DMS153 (cell line): ENCODE results near the gene NEO1.
"Not testable (repeated sequence)": the region's sequence is repeated elsewhere in the genome, so short reads cannot be mapped to it uniquely, and the experiment has no call there.

Source experiments
- DNase-seq: peaks from one replicate; lab custom pipeline; 2025; lab: John Stamatoyannopoulos, UW

The NEO1 gene

GRCh38 chr15:73142802-73143762, 90.8 kb downstream of the NEO1 start:
- DNase-seq = no peak

GRCh38 chr15:73143763-73144155, 91.5 kb downstream of the NEO1 start:
- DNase-seq = no peak

- DNase-seq = no peak
Observed at GRCh38 chr15:73146419-73146818, 94.2 kb downstream of the NEO1 start.

- no peak for DNase-seq
Observed at GRCh38 chr15:73150831-73151230, 98.6 kb downstream of the NEO1 start.

GRCh38 chr15:73153024-73153423, 100.8 kb downstream of the NEO1 start:
- DNase-seq = no peak

- no peak for DNase-seq
Observed at GRCh38 chr15:73153447-73153846, 101.2 kb downstream of the NEO1 start.

GRCh38 chr15:73156431-73157191, 104.3 kb downstream of the NEO1 start:
- no peak for DNase-seq

- no peak for DNase-seq
Observed at GRCh38 chr15:73161546-73161945, 109.3 kb downstream of the NEO1 start.

GRCh38 chr15:73165435-73165834, 113.2 kb downstream of the NEO1 start:
- no peak for DNase-seq

GRCh38 chr15:73165844-73166243, 113.6 kb downstream of the NEO1 start:
- no peak for DNase-seq

- not testable (repeated sequence) for DNase-seq
Observed at GRCh38 chr15:73166711-73167110, 114.4 kb downstream of the NEO1 start.

- DNase-seq = no peak
Observed at GRCh38 chr15:73168487-73168886, 116.2 kb downstream of the NEO1 start.

- no peak for DNase-seq
Observed at GRCh38 chr15:73171711-73172110, 119.4 kb downstream of the NEO1 start.

- no peak for DNase-seq
Observed at GRCh38 chr15:73172508-73172907, 120.2 kb downstream of the NEO1 start.

GRCh38 chr15:73174171-73174570, 121.9 kb downstream of the NEO1 start:
- no peak for DNase-seq

- DNase-seq = no peak
Observed at GRCh38 chr15:73175382-73175781, 123.1 kb downstream of the NEO1 start.

GRCh38 chr15:73176598-73176997, 124.3 kb downstream of the NEO1 start:
- DNase-seq = no peak

- no peak for DNase-seq
Observed at GRCh38 chr15:73183071-73183470, 130.8 kb downstream of the NEO1 start.

GRCh38 chr15:73190189-73190601, 137.9 kb downstream of the NEO1 start:
- DNase-seq = no peak

- no peak for DNase-seq
Observed at GRCh38 chr15:73195166-73195565, 142.9 kb downstream of the NEO1 start.

- no peak for DNase-seq
Observed at GRCh38 chr15:73196113-73196512, 143.8 kb downstream of the NEO1 start.

- no peak for DNase-seq
Observed at GRCh38 chr15:73200339-73200738, 148.1 kb downstream of the NEO1 start.

GRCh38 chr15:73210630-73211029, 158.4 kb downstream of the NEO1 start:
- no peak for DNase-seq
